Measurements from ENCODE around the gene EPN3. TPM values are rescaled to one million over a fixed set of nuclear protein-coding genes. Genes with fewer than 3 reads are reported as not detected.

Gene EPN3
- polyA plus RNA-seq, 1 donor (not counting 4 experiments of a cell fraction or from before 2014, with no cell fraction given) = 66.7 TPM

- H3K9ac ChIP-seq (ENCODE audit: control insufficient read depth, extremely low read depth, insufficient read depth, low read length) = no peak overlapping the region
- H3K79me2 ChIP-seq (ENCODE audit: control insufficient read depth, insufficient read depth, low read length) = no peaks in the 10 kb centered on the region
- no peak overlapping the region for H2AFZ ChIP-seq (ENCODE audit: control insufficient read depth, low read length)
- TF ChIP-seq, protein P1, sequence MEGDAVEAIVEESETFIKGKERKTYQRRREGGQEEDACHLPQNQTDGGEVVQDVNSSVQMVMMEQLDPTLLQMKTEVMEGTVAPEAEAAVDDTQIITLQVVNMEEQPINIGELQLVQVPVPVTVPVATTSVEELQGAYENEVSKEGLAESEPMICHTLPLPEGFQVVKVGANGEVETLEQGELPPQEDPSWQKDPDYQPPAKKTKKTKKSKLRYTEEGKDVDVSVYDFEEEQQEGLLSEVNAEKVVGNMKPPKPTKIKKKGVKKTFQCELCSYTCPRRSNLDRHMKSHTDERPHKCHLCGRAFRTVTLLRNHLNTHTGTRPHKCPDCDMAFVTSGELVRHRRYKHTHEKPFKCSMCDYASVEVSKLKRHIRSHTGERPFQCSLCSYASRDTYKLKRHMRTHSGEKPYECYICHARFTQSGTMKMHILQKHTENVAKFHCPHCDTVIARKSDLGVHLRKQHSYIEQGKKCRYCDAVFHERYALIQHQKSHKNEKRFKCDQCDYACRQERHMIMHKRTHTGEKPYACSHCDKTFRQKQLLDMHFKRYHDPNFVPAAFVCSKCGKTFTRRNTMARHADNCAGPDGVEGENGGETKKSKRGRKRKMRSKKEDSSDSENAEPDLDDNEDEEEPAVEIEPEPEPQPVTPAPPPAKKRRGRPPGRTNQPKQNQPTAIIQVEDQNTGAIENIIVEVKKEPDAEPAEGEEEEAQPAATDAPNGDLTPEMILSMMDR (optimal IDR thresholded peaks at IDR 0.05 in 1 of 3, IDR thresholded peaks at IDR 0.05 in 1 of 3, conservative IDR thresholded peaks at IDR 0.05 in 1 of 3; ENCODE audit: extremely low read depth in 1 of 3, insufficient read depth in 2 of 3, low read length in 3 of 3) = no peak
- peak; percentile 99 for TF ChIP-seq EZH2 (IDR thresholded peaks at IDR 0.05; ENCODE audit: low read length)
- H3K36me3 ChIP-seq (ENCODE audit: control insufficient read depth in 2 of 2, extremely low read depth in 1 of 2, insufficient read depth in 2 of 2, low read length in 2 of 2) = no peaks in the 10 kb centered on the region
- peaks cover 74% of the 10 kb centered on the region for H3K27me3 ChIP-seq (ENCODE audit: control insufficient read depth, extremely low read depth, insufficient read depth, low read length)
- no peak for FAIRE-seq
- H4K20me1 ChIP-seq (ENCODE audit: control insufficient read depth, extremely low read depth, insufficient read depth, low read length) = peaks cover 2% of the 10 kb centered on the region
- no peak for DNase-seq (ENCODE audit: low read depth, low spot score)
- H3K9me3 ChIP-seq (ENCODE audit: control insufficient read depth, low read depth, low read length) = no peaks in the 10 kb centered on the region
- no peaks in the 10 kb centered on the region for H3K9me1 ChIP-seq (ENCODE audit: control insufficient read depth, extremely low read depth, insufficient read depth, low read length)
- no peak overlapping the region for H3K27ac ChIP-seq (ENCODE audit: control insufficient read depth, insufficient read depth, low read length)
- H3K4me3 ChIP-seq (ENCODE audit: control insufficient read depth in 2 of 3, extremely low read depth in 1 of 3, insufficient read depth in 2 of 3, low read depth in 1 of 3, low read length in 3 of 3) = no peak overlapping the region
- dilution Hi-C loops (cut with MboI; ENCODE audit: extremely low pct_ligation_motif_present, low sequenced_read_pairs) = no loop called here
- peaks cover 13% of the 10 kb centered on the region for H3K4me1 ChIP-seq (ENCODE audit: control insufficient read depth, extremely low read depth, insufficient read depth, low read length)
- no peak overlapping the region for H3K4me2 ChIP-seq (ENCODE audit: control insufficient read depth, extremely low read depth, insufficient read depth, low read depth, low read length)
Measured at GRCh38 chr17:50562242-50563091, 29.9 kb downstream of the EPN3 start.

- H3K79me2 ChIP-seq (ENCODE audit: control insufficient read depth, insufficient read depth, low read length) = no peaks in the 10 kb centered on the region
- peaks cover 74% of the 10 kb centered on the region for H3K27me3 ChIP-seq (ENCODE audit: control insufficient read depth, extremely low read depth, insufficient read depth, low read length)
- no peak overlapping the region for H3K27ac ChIP-seq (ENCODE audit: control insufficient read depth, insufficient read depth, low read length)
- H3K4me1 ChIP-seq (ENCODE audit: control insufficient read depth, extremely low read depth, insufficient read depth, low read length) = peaks cover 13% of the 10 kb centered on the region
- no peak overlapping the region for H3K4me3 ChIP-seq (ENCODE audit: control insufficient read depth in 2 of 3, extremely low read depth in 1 of 3, insufficient read depth in 2 of 3, low read depth in 1 of 3, low read length in 3 of 3)
- dilution Hi-C loops (cut with MboI; ENCODE audit: extremely low pct_ligation_motif_present, low sequenced_read_pairs) = no loop called here
- H3K4me2 ChIP-seq (ENCODE audit: control insufficient read depth, extremely low read depth, insufficient read depth, low read depth, low read length) = no peak overlapping the region
- H3K9me3 ChIP-seq (ENCODE audit: control insufficient read depth, low read depth, low read length) = no peaks in the 10 kb centered on the region
- H3K36me3 ChIP-seq (ENCODE audit: control insufficient read depth in 2 of 2, extremely low read depth in 1 of 2, insufficient read depth in 2 of 2, low read length in 2 of 2) = no peaks in the 10 kb centered on the region
- H3K9ac ChIP-seq (ENCODE audit: control insufficient read depth, extremely low read depth, insufficient read depth, low read length) = no peak overlapping the region
- TF ChIP-seq, protein P1 (optimal IDR thresholded peaks at IDR 0.05 in 1 of 3, IDR thresholded peaks at IDR 0.05 in 1 of 3, conservative IDR thresholded peaks at IDR 0.05 in 1 of 3; ENCODE audit: extremely low read depth in 1 of 3, insufficient read depth in 2 of 3, low read length in 3 of 3) = no peak
- TF ChIP-seq EZH2 (IDR thresholded peaks at IDR 0.05; ENCODE audit: low read length) = no peak
- no peaks in the 10 kb centered on the region for H3K9me1 ChIP-seq (ENCODE audit: control insufficient read depth, extremely low read depth, insufficient read depth, low read length)
- H4K20me1 ChIP-seq (ENCODE audit: control insufficient read depth, extremely low read depth, insufficient read depth, low read length) = peaks cover 2% of the 10 kb centered on the region
- H2AFZ ChIP-seq (ENCODE audit: control insufficient read depth, low read length) = no peak overlapping the region
- FAIRE-seq = no peak
- no peak for DNase-seq (ENCODE audit: low read depth, low spot score)
Measured at GRCh38 chr17:50563092-50563511, 30.6 kb downstream of the EPN3 start.

Data from keratinocyte (primary cell).